ENCODE data around the gene PTPA. TPM values are rescaled to one million over a fixed set of nuclear protein-coding genes. Genes with fewer than 3 reads are reported as not detected.

The PTPA gene
- total and polyA plus RNA-seq, 9 of the 15 experiments (the other 6 are each of a cell fraction or from before 2014, with no cell fraction given): 1.7 to 121 (median 72.6) TPM

DNA sequence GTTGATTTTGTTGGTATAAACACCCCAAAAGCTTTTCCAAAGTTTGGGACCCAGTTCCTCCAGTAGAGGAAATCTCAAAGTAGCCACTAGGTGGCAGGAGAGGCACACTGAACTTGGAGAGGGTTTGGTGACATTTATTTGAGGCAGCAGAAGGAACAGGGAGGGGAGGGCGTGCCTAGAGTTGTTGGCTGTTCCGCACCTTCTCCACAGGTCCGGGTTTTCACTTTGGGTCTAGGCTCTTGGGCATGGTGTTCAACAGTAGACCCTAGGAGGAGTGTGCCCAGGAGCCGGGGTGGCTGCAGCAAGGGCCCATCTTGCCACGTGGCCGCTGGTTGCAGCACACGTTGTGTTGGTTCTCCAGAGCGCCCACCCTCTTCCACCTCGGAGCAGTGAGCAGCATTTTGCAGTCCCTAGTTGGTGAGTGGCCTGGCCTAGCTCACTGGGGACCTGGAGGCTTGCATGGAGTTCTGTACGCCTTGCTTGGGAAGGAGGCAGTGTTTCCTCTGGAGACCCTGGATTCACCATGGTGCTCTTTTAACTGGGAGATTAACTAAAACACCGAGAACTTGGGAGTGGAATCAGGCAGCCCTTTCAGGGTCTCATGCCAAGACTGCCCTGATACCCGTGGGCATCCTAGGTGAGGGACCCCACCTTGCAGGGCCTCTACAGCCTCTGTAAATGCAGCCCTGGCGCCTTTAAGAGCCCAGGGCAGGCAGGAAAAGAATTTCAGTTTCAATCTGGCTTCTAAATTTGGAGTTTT, 28.2 kb downstream of the PTPA start (continued):
- TF ChIP-seq FOXO4 (CRISPR knock-in tag; IDR thresholded peaks at IDR 0.05): no peak
- TF ChIP-seq CHAMP1 (IDR thresholded peaks at IDR 0.05): no peak
- no peak for TF ChIP-seq SLC30A9 (CRISPR knock-in tag; IDR thresholded peaks at IDR 0.05)
- peak; percentile 86 for TF ChIP-seq STAG1 (CRISPR knock-in tag; IDR thresholded peaks at IDR 0.05; ENCODE audit: borderline replicate concordance)
- no peak for TF ChIP-seq BRCA1 (IDR thresholded peaks at IDR 0.05)
- no peak for TF ChIP-seq BRCA1 (CRISPR knock-in tag; IDR thresholded peaks at IDR 0.05)
- TF ChIP-seq ZNF24 (IDR thresholded peaks at IDR 0.05): no peak
- no peak for TF ChIP-seq RFX7 (CRISPR knock-in tag; IDR thresholded peaks at IDR 0.05)
- TF ChIP-seq EHMT2 (IDR thresholded peaks at IDR 0.05): no peak
- no peak for TF ChIP-seq KLF6 (CRISPR knock-in tag; IDR thresholded peaks at IDR 0.05; ENCODE audit: borderline replicate concordance)
- peak; percentile 67 for TF ChIP-seq CC2D1A (IDR thresholded peaks at IDR 0.05)
- no peak for TF ChIP-seq ZBTB26 (CRISPR knock-in tag; IDR thresholded peaks at IDR 0.05)
- no peak for TF ChIP-seq ZNF347 (CRISPR knock-in tag; IDR thresholded peaks at IDR 0.05; ENCODE audit: low read depth)
- TF ChIP-seq PHTF2 (CRISPR knock-in tag; IDR thresholded peaks at IDR 0.05): no peak
- TF ChIP-seq EZH2 (IDR thresholded peaks at IDR 0.05; ENCODE audit: borderline replicate concordance, low read depth, low read length): no peak
